Fibroblast of the aortic adventitia (primary cell): ENCODE data around the gene TRHDE. TPM values are rescaled to one million over a fixed set of nuclear protein-coding genes. Genes with fewer than 3 reads are reported as not detected.

Experiments
- DNase-seq: peaks from one replicate; pipeline ENCODE4 v3.0.0-alpha.2; 2010; ENCODE audit warnings: low read depth
- H3K4me3 ChIP-seq: 2 replicates; pipeline ENCODE4 v1.5.1; 2011; ENCODE audit warnings: low read depth, mild to moderate bottlenecking, control low read depth, low read length, moderate library complexity
- total RNA-seq: library from RNA; depleted of rRNA; stranded (reverse); fragments of >200 nt; gene quantifications from 2 replicates; pipeline ENCODE4 v1.2.3, GENCODE V29; 2012; ENCODE audit warnings: low replicate concordance
- TF ChIP-seq, protein P1 (sequence below): IDR thresholded peaks from 2 replicates; pipeline ENCODE4 v1.5.1; 2011; ENCODE audit warnings: mild to moderate bottlenecking, low read length, control low read depth, inconsistent platforms; ENCODE audit not compliant: insufficient read depth

Gene TRHDE
- total RNA-seq, 1 donor, result 10.0 TPM

DNA sequence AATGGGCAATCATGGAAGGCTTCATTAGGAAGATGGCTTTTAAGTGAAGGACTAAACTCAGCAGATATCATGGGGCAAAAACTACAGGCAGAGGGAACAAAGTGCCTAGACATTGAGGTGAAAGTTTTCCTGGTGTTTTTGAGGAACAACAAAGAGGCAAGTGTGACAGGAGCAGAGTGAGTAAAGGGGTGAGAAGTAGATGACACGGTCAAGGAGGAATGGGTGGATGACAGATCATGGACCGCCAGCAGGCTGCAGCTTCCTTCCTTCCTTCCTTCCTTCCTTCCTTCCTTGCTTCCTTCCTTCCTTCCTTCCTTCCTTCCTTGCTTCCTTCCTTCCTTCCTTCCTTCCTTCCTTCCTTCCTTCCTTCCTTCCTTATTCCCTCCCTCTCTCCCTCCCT lies 108.3 kb downstream of the TRHDE start:
- TF ChIP-seq, protein P1, sequence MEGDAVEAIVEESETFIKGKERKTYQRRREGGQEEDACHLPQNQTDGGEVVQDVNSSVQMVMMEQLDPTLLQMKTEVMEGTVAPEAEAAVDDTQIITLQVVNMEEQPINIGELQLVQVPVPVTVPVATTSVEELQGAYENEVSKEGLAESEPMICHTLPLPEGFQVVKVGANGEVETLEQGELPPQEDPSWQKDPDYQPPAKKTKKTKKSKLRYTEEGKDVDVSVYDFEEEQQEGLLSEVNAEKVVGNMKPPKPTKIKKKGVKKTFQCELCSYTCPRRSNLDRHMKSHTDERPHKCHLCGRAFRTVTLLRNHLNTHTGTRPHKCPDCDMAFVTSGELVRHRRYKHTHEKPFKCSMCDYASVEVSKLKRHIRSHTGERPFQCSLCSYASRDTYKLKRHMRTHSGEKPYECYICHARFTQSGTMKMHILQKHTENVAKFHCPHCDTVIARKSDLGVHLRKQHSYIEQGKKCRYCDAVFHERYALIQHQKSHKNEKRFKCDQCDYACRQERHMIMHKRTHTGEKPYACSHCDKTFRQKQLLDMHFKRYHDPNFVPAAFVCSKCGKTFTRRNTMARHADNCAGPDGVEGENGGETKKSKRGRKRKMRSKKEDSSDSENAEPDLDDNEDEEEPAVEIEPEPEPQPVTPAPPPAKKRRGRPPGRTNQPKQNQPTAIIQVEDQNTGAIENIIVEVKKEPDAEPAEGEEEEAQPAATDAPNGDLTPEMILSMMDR, result no peak
- H3K4me3 ChIP-seq, result no peak overlapping the region
- DNase-seq, result no peak

DNA sequence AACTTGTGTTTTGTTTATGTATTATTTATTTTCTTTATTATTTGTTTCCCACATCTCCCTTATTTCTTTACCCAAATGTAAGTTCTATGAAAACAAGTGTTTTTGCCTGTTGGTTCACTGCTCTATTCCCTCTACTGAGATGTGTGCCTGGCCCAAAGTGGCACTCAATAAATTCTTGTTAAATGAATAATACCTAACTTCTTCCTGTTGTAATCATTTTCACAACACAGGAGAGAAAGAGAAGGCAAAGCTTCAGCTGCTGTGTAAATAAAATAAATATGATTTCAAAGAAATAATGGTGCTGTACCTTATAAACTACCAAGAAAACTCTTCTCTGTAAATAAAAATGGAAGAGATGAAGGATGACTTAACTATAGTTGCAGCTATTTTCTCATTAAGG lies 116.2 kb downstream of the TRHDE start:
- no peak for DNase-seq
- TF ChIP-seq, protein P1, result no peak
- no peak overlapping the region for H3K4me3 ChIP-seq

DNA sequence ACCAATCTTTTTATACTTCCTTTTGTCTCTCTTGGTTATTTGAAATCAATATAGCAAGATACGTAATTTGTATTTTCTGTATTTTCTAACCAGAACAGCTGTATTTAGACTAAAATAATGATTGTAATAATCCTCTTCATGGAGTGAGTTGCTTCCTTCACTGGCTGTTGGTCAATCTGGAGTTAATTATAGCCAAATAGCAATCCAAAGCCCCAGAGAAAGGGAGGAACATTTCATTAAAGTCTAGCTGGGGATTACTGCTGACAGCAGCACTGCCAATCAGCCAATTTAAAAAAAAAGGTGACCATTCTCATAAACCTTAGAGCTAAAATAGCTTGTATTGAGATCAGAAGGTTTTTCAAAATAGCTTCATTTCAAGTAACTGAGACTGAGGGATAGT lies 118.0 kb downstream of the TRHDE start:
- H3K4me3 ChIP-seq, result no peak overlapping the region
- TF ChIP-seq, protein P1, result no peak
- DNase-seq, result no peak

DNA sequence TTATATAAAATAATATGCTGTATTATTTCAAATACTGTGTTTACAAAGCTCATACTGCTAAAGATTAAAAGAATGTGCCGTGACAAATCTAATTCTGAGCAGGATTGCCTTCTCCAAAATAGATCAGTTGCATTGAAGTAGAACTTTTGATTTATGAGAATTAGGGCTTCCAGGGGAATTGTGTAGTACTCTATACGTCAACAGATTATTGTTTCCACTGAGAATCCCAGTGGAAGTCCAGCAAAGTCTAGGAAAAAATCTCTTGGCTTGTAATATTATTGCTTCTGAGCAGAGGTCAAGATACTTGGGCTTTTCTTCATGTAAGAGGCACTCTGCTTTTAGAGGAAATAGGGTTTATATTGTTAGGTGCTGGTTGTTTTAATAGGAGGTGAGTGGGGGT lies 133.9 kb downstream of the TRHDE start:
- no peak for DNase-seq
- no peak overlapping the region for H3K4me3 ChIP-seq
- TF ChIP-seq, protein P1, result no peak

DNA sequence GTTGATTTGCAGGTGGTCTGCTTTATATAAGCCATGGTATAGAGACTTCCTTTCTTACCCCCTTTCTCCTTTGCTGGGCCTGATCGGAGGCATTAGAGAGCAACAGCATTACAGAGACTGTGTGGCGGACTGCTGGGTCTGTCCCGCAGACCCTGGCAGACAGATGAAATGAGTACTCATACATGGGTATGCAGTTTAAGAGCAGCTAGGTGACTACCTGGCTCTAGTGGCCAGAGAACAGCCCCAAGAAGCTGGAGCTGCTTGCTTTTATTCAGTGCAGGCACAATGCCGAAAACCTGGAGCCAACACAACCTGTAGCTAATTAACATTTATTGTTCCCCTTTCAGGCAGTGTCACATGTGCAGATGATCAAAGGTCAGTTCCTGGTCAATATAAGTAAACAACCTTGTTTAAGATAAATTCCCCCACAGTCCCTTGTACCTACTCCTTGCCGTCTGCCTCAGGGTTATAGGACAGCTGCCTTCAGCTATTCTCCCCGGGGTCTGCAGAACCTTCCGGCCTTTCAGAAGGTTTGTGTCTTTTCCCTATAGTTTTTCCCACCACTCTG lies 160.0 kb downstream of the TRHDE start:
- TF ChIP-seq, protein P1, result no peak
- no peak for DNase-seq
- H3K4me3 ChIP-seq, result no peak overlapping the region

DNA sequence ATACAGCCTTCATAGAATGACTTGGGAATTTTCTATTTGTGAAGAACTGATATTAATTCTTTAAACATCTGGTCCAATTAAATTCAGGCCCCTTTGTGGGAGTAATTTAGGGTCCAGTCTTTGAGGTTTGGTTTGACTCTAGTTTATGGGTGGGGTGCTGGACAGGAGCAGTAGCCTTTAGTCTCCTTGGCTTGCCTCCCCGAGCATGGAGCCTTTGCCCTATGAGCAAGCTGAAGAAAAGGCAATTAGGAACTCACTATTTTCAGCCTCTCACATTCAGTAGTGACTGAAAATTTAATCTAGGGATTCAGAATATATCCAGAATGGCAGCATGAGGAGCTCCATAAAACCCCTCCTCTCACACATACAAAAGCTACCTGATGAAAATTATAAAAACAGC lies 161.1 kb downstream of the TRHDE start:
- TF ChIP-seq, protein P1, result no peak
- DNase-seq, result no peak
- no peak overlapping the region for H3K4me3 ChIP-seq

DNA sequence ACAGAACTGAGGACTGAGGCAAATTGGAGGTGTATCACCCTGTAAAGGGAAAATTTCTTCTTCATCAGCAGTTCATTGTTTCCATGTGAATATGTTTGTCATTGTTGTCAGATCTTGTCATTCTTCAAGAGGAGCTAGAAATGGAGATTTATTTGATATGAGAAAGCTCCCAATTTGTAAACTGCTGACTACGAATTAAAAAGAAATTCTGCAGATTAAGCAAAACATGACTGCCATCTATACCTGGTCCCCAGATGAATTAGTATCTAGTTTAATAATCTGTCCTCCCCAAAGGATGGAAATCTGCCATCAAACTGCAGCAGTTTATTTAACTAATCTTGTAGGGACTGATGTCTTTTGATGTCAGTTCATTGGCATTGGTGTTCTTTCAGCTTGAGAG lies 162.8 kb downstream of the TRHDE start:
- no peak overlapping the region for H3K4me3 ChIP-seq
- DNase-seq, result no peak
- TF ChIP-seq, protein P1, result no peak
